Measurements from ENCODE around the gene INPP5K. TPM values are rescaled to one million over a fixed set of nuclear protein-coding genes. Genes with fewer than 3 reads are reported as not detected.

INPP5K gene
- total and polyA plus RNA-seq, 2 experiments from 2014 or later, result 36.1 to 42.3 TPM

DNA sequence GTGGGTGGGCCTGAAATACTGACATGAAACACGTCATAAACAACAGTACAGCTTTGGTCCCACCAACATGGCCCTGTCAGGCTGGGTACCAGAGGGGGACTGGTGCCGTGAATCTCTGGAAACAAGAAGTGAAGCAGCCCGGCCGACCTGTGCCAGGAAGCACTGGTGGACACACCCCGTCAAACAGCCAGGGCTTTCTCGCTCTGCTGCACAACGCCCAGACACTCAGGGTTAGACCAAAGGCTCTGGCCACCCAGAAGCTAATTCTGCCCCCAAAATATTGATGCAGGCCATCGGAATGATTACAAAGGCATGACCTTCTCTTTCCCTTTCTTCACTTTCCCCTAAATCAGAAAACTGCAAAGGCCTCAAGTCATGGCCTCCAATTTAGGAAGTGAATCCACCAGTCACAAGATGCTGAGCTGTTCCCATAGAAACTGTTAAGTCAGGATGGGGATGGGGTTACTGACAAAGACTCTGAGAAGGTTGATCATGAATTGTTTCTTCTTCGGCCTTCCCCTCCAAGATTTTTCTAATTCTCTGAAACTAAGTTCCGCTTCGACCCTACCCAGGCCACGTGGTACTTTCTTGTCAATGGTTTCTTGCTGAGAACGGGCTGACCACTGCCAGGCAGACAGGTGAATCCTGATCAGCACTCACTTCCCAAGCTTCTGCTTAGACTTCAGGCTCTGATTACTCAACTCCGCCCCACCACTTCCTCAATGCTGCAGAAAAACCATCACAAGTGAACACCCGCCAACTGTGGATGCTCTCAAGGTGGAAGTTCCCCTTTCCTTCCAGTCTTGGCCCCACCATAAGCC, 39.4 kb upstream of the INPP5K start:
- no peak overlapping the region for H2AFZ ChIP-seq
- 91 to 92% methylated on average over 15 of the region's 15 CpGs for WGBS, 2 experiments (ENCODE audit: low coverage in 1 of 2, low lambda C conversion rate in 2 of 2, missing lambda C conversion rate in 2 of 2)
- DNase-seq, result no peak
- H3F3A ChIP-seq (ENCODE audit: insufficient read depth), result peaks cover 15% of the 10 kb centered on the region
- no peaks in the 10 kb centered on the region for H3K9me2 ChIP-seq (ENCODE audit: insufficient read depth)
- no peaks in the 10 kb centered on the region for H3K9me3 ChIP-seq (ENCODE audit: low read depth)
- peaks cover 92% of the 10 kb centered on the region for H3K79me2 ChIP-seq (ENCODE audit: insufficient read depth)
- no peak overlapping the region for H3K4me2 ChIP-seq (ENCODE audit: unreplicated experiment)
- H3K36me3 ChIP-seq (ENCODE audit: low read depth), result peaks cover 11% of the 10 kb centered on the region; the same call in 1 of the 2 replicates
- no peak overlapping the region for H3K9ac ChIP-seq
- no peak overlapping the region for H3K27ac ChIP-seq
- in situ Hi-C loops (cut with MboI), result no loop called here
- no peak overlapping the region for H3K4me3 ChIP-seq
- peaks cover 6% of the 10 kb centered on the region; the same call in 1 of the 2 replicates for H4K20me1 ChIP-seq (ENCODE audit: insufficient read depth)
- no peaks in the 10 kb centered on the region for H3K27me3 ChIP-seq (replicated peaks; ENCODE audit: insufficient read depth)
- TF ChIP-seq EZH2 (IDR thresholded peaks at IDR 0.05; ENCODE audit: insufficient read depth, poor library complexity, severe bottlenecking), result no peak
- TF ChIP-seq EZH2phosphoT487 (IDR thresholded peaks at IDR 0.05; ENCODE audit: insufficient read depth, low read depth), result no peak
- peaks cover 23% of the 10 kb centered on the region for H3K4me1 ChIP-seq (ENCODE audit: insufficient read depth)

DNA sequence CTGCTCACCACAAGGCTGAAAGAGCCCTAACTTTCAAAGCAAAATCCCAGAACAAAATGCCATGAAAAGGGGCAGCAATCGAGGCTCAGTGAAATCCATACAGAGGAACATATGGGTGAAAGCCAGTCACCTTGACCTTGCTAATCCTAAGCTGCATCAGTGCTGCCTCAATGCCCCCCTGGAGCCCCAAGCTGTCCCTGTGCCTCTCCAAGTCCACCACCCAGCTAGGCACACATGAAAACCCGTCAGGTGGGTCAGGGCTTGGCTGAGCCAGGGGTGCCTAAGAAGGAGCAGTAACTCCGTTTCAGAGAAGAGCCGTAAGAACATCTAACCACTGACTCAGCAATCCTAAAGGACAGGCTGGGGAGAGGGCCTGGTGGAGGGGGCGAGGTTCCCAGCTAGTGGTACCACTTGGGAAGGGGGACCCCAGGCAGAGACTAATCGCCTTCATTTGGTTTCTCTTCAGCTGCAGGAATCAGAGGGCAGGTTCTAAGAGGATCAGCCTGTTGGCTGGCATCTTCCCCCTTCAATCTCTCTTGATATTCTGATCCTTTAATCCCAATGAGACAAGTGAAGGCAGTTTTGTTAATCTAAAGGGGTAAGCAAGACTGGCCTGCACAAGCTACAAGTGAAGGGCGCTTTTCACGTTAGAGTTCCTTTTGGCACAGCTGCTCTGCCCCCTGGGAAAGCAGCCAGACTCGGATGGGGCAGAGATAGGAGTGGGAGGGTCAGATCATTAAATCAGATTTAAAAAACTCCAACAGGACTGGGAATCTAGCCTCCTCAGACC, 38.5 kb upstream of the INPP5K start:
- 79 to 84% methylated on average over 9 of the region's 9 CpGs for WGBS, 2 experiments (ENCODE audit: low coverage in 1 of 2, low lambda C conversion rate in 2 of 2, missing lambda C conversion rate in 2 of 2)
- peaks cover 85% of the 10 kb centered on the region for H3K79me2 ChIP-seq (ENCODE audit: insufficient read depth)
- in situ Hi-C loops (cut with MboI), result no loop called here
- no peak overlapping the region for H3K27ac ChIP-seq
- peaks cover 11% of the 10 kb centered on the region; the same call in 1 of the 2 replicates for H3K36me3 ChIP-seq (ENCODE audit: low read depth)
- H3K4me3 ChIP-seq, result no peak overlapping the region
- no peaks in the 10 kb centered on the region for H3K9me2 ChIP-seq (ENCODE audit: insufficient read depth)
- H3K9ac ChIP-seq, result no peak overlapping the region
- no peaks in the 10 kb centered on the region for H3K9me3 ChIP-seq (ENCODE audit: low read depth)
- peaks cover 15% of the 10 kb centered on the region for H3F3A ChIP-seq (ENCODE audit: insufficient read depth)
- H4K20me1 ChIP-seq (ENCODE audit: insufficient read depth), result peaks cover 6% of the 10 kb centered on the region; the same call in 1 of the 2 replicates
- no peak overlapping the region for H2AFZ ChIP-seq
- H3K4me2 ChIP-seq (ENCODE audit: unreplicated experiment), result no peak overlapping the region
- no peak for DNase-seq
- no peaks in the 10 kb centered on the region for H3K27me3 ChIP-seq (replicated peaks; ENCODE audit: insufficient read depth)
- no peak for TF ChIP-seq EZH2phosphoT487 (IDR thresholded peaks at IDR 0.05; ENCODE audit: insufficient read depth, low read depth)
- no peak for TF ChIP-seq EZH2 (IDR thresholded peaks at IDR 0.05; ENCODE audit: insufficient read depth, poor library complexity, severe bottlenecking)
- peaks cover 19% of the 10 kb centered on the region for H3K4me1 ChIP-seq (ENCODE audit: insufficient read depth)

DNA sequence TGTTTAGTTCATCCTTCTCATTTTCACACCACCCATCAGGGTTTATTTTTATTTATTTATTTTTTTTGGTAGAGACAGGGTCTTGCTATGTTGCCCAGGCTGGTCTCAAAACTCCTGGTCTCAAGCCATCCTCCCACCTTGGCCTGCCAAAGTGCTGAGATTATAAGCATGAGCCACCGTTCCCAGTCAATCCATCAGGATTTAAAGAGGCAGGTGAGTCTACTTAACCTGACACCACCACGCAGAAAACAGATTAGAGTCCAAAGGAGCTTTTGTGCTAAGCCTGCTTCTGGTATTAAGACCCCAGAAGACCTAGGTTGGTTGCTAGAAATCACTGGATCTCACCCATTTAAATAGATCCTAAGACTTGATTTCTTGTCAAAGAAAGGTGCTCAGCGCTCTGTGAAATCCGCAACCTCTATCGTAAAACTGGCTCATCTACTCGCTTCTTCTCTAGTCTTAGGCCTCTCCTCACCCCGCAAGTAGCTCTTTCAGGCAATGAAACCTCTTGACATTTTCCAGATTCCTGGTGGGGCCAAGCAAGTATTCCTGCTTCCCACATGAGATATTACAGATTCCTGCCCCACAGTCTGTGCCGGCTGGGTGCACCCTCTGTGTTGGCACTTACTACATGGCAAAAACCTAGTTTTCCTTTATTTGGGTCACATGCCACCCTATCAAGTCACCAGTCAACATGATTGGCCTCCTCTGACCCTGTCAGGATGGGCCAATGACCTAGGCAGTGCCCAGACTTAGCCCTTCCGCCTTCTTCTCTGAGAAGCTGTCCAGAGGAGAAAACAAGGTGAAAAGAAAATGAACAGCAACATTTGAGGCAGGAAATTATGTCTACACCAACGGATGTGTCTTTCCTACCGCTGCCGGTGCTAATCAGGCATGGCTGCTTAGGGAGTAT, 37.2 kb upstream of the INPP5K start:
- Histone ChIP-seq H3K4me3 (no peak overlapping the region), H3K4me2 (ENCODE audit: unreplicated experiment) (no peak overlapping the region), H3K4me1 (ENCODE audit: insufficient read depth) (peaks cover 19% of the 10 kb centered on the region), H3K36me3 (ENCODE audit: low read depth) (peaks cover 11% of the 10 kb centered on the region; the same call in 1 of the 2 replicates), H2AFZ (no peak overlapping the region), H3F3A (ENCODE audit: insufficient read depth) (peaks cover 15% of the 10 kb centered on the region), H3K79me2 (ENCODE audit: insufficient read depth) (peaks cover 72% of the 10 kb centered on the region), H3K9ac (no peak overlapping the region), H3K9me2 (ENCODE audit: insufficient read depth) (no peaks in the 10 kb centered on the region), H4K20me1 (ENCODE audit: insufficient read depth) (no peaks in the 10 kb centered on the region), H3K27me3 (replicated peaks; ENCODE audit: insufficient read depth) (no peaks in the 10 kb centered on the region), H3K27ac (no peak overlapping the region), H3K9me3 (ENCODE audit: low read depth) (no peaks in the 10 kb centered on the region)
- in situ Hi-C loops (cut with MboI), result no loop called here
- no peak for DNase-seq
- WGBS, 2 experiments (ENCODE audit: low coverage in 1 of 2, low lambda C conversion rate in 2 of 2, missing lambda C conversion rate in 2 of 2), result 96 to 98% methylated on average over 12 of the region's 12 CpGs
- TF ChIP-seq EZH2 (IDR thresholded peaks at IDR 0.05; ENCODE audit: insufficient read depth, poor library complexity, severe bottlenecking), result no peak
- TF ChIP-seq EZH2phosphoT487 (IDR thresholded peaks at IDR 0.05; ENCODE audit: insufficient read depth, low read depth), result no peak

DNA sequence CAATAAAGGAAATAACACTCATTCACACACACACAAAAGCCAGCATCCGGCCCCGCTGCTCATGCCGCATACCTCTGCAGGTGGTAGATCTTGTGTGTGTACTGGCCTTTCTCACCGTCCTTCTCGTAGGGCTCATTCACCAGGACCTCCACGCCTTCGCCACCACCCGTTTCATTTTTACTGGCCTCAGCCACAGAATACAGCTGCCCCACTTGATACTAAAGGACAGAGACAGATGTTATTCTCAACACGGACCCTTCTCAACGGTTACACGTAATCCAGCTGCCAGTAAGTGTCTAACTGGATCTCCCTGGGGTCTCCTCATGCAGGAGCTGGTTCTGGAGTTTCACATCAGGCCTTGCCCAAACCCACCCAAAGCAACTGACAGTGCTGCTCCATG, 36.5 kb upstream of the INPP5K start:
- 83 to 85% methylated on average over 9 to 11 of the region's 11 CpGs for WGBS, 2 experiments (ENCODE audit: low coverage in 1 of 2, low lambda C conversion rate in 2 of 2, missing lambda C conversion rate in 2 of 2)
- Histone ChIP-seq H2AFZ (no peak overlapping the region), H3K4me1 (ENCODE audit: insufficient read depth) (peaks cover 15% of the 10 kb centered on the region), H3K9ac (no peak overlapping the region), H3K9me3 (ENCODE audit: low read depth) (no peaks in the 10 kb centered on the region), H3K79me2 (ENCODE audit: insufficient read depth) (peaks cover 65% of the 10 kb centered on the region), H3F3A (ENCODE audit: insufficient read depth) (peaks cover 10% of the 10 kb centered on the region), H3K4me2 (ENCODE audit: unreplicated experiment) (no peak overlapping the region), H3K4me3 (no peak overlapping the region), H3K27me3 (replicated peaks; ENCODE audit: insufficient read depth) (no peaks in the 10 kb centered on the region), H3K27ac (no peak overlapping the region), H3K9me2 (ENCODE audit: insufficient read depth) (no peaks in the 10 kb centered on the region), H3K36me3 (ENCODE audit: low read depth) (peaks cover 11% of the 10 kb centered on the region; the same call in 1 of the 2 replicates), H4K20me1 (ENCODE audit: insufficient read depth) (no peaks in the 10 kb centered on the region)
- no peak for DNase-seq
- in situ Hi-C loops (cut with MboI), result no loop called here
- TF ChIP-seq EZH2phosphoT487 (IDR thresholded peaks at IDR 0.05; ENCODE audit: insufficient read depth, low read depth) (no peak), EZH2 (IDR thresholded peaks at IDR 0.05; ENCODE audit: insufficient read depth, poor library complexity, severe bottlenecking) (no peak)

All from GM23248 (cell line).